GM20431 (cell line): ENCODE measurements around the gene SPSB2.
"Not testable (repeated sequence)": the region's sequence is repeated elsewhere in the genome, so short reads cannot be mapped to it uniquely, and the experiment has no call there.

Source experiments
- in situ Hi-C: fragments of 300-500 bp; cut with MseI, MboI; formaldehyde crosslinking; loops from one replicate; pipeline ENCODE4 v1.15.0; 2020; ENCODE audit warnings: low sequenced_read_pairs; ENCODE audit not compliant: unreplicated experiment

The SPSB2 gene

DNA sequence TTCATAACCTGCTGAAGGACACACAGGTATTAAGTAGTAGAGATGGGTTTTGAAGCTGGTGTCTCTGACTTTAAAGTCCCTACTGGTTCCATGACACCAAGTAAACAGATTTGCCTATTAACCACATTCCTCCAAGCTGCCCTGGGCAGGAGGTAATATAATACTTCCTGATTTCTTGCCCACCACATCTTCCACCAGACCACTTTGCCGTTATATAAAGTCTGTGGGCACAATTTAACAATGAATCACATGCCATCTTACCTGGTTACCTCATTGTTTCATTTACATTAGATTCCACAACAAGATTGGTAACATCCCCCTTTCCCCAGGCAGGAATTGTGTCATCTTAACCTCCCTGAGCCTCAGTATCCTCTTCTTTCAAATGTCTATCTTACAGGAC lies 30.6 kb upstream of the SPSB2 start:
- in situ Hi-C loops, result no loop called here

- in situ Hi-C loops, result no loop called here
Measured at GRCh38 chr12:6902448-6902847, 29.3 kb upstream of the SPSB2 start.

- in situ Hi-C loops, result no loop called here
Measured at GRCh38 chr12:6899837-6900519, 26.9 kb upstream of the SPSB2 start.

GRCh38 chr12:6899427-6899826 lies 26.3 kb upstream of the SPSB2 start:
- in situ Hi-C loops, result no loop called here

GRCh38 chr12:6896846-6897435 lies 23.8 kb upstream of the SPSB2 start:
- in situ Hi-C loops, result no loop called here

DNA sequence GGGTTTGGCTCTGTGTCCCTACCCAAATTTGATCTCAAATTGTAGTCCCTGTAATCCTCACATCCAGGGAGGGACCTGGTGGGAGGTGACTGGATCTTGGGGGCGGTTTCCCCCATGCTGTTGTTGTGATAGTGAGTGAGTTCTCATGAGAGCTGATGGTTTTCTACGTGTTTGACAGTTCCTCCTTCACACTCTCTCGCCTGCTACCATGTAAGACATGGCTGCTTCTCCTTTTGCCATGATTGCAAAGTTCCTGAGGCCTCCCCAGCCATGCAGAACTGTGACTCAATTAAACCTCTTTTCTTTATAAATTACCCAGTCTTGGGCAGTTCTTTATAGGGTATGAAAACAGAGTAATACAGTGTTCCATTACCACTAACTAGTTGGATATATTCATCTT lies 21.2 kb upstream of the SPSB2 start:
- in situ Hi-C loops, result no loop called here

- in situ Hi-C loops, result not testable (repeated sequence)
Measured at GRCh38 chr12:6892683-6893082, 19.6 kb upstream of the SPSB2 start.

DNA sequence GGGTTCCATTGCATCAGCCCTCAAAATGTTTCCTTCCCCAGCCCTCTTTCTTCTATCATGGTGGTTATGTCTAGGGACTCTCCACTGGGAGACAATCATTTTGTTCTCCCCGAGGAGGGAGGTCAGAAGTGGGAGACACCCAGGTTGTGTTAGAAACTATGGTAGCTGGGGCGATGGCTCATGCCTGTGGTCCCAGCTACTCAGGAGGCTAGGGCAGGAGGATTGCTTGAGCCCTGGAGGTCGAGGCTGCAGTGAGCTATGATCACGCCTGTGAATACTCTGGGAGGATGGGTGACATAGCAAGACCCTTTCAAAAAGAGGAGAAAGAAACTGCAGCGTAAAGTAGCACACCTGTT lies 18.5 kb upstream of the SPSB2 start:
- in situ Hi-C loops, result no loop called here

- in situ Hi-C loops, result no loop called here
Measured at GRCh38 chr12:6890789-6891645, 17.9 kb upstream of the SPSB2 start.

DNA sequence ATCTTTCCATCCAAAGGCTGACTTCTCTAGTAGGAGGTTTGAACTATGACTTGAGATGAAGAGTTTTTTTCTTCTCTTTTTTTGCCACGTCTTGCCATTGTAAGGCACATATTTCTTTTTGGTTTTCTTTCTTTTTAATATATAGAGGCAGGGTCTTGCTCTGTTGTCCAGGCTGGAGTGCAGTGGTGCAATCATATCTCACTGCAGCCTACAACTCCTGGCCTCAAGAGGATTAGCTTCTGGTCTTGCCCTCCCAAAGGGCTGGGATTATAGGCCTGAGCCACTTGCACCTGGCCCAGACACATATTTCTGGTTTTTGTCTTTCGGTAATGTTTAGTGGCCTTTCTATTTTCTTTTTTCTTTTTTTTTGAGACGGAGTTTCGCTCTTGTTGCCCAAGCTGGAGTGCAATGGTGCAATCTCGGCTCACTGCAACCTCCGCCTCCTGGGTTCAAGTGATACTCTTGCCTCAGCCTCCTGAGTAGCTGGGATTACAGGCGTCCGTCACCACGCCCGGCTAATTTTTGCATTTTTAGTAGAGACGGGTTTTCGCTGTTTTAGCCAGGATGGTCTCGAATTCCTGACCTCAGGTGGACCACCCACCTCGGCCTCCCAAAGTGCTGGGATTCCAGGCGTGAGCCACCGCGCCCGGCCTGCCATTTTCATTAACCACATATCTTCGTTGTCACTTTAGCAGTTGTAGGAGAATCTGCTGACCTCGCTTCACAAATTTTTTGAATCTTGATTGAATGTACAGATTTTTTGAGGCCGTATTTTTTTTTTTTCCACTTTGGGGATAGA lies 16.9 kb upstream of the SPSB2 start:
- in situ Hi-C loops, result not testable (repeated sequence)

DNA sequence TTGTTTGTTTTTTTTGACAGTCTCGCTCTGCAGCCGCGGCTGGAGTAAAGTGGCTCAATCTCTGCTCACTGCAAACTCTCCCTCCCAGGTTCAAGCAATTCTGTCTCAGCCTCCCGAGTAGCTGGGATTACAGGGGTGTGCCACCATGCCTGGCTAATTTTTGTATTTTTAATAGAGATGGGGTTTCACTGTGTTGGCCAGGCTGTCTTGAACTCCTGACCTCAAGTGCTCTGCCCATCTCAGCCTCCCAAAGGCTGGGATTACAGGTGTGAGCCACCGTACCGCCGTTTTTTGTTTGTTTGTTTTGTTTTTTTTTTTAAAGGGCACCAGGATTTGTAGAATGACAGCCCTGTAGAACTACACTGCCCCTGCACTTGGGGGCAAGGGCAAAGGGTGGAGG lies 15.7 kb upstream of the SPSB2 start:
- in situ Hi-C loops, result not testable (repeated sequence)

DNA sequence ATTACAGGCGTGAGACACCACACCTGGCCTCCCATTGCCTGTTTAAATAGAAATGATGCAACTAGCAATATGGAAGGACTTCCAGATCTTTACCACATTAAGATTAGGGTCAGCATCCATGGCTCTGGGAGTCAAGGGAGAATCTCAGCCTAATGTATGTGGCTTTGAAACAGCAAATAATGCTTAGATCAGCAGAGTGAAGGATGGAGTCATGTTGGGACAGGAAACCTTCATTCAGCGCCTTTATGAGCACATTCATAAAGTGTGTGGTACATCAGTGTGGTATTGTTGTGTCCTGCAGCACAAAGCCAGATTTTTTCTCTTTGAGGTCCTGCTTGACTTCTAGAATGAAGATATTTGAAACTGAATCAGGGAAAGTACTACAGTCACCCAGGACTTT lies 15.3 kb upstream of the SPSB2 start:
- in situ Hi-C loops, result no loop called here

- in situ Hi-C loops, result no loop called here
Measured at GRCh38 chr12:6887460-6887859, 14.4 kb upstream of the SPSB2 start.

DNA sequence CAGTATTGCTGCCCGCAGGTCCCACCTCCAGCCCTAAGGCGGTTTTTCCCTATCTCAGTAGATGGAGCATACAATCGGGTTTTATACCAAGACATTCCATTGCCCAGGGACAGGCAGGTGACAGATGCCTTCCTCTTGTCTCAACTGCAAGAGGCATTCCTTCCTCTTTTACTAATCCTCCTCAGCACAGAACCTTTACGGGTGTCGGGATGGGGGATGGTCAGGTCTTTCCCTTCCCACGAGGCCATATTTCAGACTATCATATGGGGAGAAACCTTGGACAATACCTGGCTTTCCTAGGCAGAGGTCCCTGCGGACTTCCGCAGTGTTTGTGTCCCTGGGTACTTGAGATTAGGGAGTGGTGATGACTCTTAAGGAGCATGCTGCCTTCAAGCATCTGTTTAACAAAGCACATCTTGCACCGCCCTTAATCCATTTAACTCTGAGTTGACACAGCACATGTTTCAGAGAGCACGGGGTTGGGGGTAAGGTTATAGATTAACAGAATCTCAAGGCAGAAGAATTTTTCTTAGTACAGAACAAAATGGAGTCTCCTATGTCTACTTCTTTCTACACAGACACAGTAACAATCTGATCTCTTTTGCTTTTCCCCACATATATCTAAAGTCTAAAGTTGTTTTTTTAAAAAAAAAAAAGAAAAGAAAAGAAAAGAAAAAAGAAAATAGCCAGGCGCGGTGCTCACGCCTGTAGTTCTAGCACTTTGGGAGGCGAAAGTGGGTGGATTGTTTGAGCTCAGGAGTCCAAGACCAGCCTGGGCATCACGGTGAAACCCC lies 13.3 kb upstream of the SPSB2 start:
- in situ Hi-C loops, result not testable (repeated sequence)

DNA sequence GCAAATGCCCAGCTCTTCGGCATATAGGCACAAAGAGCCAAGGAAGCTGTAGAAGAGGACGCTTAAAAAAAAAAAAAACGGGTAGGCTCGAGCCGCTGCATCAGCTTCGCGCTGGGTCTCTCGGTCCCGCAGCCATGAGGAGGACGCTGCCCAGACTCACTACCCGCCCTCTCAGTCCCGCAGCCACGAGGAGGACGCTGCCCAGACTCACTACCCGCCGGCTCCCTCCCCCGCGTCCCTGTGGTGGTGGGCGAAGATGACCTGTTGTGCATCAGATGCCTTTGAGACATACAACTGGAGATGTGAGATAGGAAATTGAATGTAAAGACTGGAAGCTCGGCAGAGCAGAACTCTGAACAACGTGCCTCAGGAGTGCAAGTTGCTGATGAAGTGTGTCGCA lies 11.4 kb upstream of the SPSB2 start:
- in situ Hi-C loops, result no loop called here

- in situ Hi-C loops, result no loop called here
Measured at GRCh38 chr12:6883683-6884082, 10.6 kb upstream of the SPSB2 start.

- in situ Hi-C loops, result no loop called here
Measured at GRCh38 chr12:6883252-6883651, 10.1 kb upstream of the SPSB2 start.

- in situ Hi-C loops, result not testable (repeated sequence)
Measured at GRCh38 chr12:6879824-6880223, 6.7 kb upstream of the SPSB2 start.

DNA sequence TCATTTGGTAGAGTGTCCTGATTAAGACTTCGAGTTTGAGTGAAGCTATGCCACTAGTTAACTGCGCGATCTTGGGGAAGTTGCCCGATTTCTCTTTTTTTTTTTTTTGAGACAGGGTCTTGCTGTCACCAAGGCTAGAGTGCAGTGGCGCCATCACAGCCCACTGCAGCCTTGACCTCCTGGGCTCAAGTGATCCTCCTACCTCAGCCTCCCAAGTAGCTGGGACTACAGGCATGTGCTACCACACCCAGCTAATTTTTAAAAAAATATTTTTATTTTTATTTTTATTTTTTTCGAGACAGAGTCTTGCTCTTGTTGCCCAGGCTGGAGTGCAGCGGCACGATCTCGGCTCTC lies 889 bp upstream of the SPSB2 start:
- in situ Hi-C loops, result not testable (repeated sequence)
